ENCODE results near the gene HP1BP3.

DNA sequence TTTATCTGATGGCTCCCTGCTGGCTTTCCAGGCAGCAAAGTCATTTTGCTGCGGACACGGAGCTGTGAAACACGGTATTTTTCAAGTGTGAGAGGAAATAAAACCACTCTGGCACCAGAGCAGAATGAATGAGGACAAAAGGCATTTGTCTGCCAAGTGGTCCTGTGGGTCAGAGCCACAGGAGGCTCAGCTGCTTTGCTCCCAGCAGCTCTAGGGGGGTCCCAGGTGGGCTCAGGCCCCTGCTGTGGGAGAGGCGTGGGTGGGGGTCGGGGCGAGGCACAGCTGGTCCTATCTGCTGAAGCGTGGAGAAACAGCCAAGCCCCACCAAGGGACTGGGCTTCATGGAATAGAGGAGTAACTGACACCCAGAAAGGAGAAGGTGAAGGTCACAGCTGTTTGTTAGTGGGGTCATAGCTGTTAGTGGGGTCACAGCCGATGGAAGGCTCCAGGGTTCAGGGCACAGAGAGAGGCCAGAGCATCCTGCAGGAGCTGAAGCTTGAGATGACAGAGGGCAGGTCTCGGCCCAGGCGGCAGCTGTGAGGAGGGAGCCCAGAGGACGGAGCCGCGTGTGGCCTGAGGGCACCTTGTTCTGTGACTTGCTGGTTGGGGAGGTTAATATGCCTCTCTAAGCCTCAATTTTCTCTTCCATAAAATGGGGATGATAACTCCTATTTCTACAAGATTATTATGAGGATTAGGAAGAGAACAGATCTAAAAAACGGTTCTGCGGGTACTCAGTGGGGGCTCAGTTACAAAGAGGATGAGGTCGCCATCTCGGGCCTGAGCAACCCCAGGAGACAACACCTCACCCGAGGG, 76.4 kb downstream of the HP1BP3 start:
- TF ChIP-seq EZH2phosphoT487 (IDR thresholded peaks at IDR 0.05; ENCODE audit: insufficient read depth, low read depth), result no peak
- TF ChIP-seq EZH2 (IDR thresholded peaks at IDR 0.05; ENCODE audit: insufficient read depth, poor library complexity, severe bottlenecking), result no peak
